Measurements from ENCODE around the gene EXOC3L4. TPM values are rescaled to one million over a fixed set of nuclear protein-coding genes. Genes with fewer than 3 reads are reported as not detected.
"Not testable (repeated sequence)": the region's sequence is repeated elsewhere in the genome, so short reads cannot be mapped to it uniquely, and the experiment has no call there.

EXOC3L4 gene
- polyA plus RNA-seq, 1 donor from 2014 or later: not detected

DNA sequence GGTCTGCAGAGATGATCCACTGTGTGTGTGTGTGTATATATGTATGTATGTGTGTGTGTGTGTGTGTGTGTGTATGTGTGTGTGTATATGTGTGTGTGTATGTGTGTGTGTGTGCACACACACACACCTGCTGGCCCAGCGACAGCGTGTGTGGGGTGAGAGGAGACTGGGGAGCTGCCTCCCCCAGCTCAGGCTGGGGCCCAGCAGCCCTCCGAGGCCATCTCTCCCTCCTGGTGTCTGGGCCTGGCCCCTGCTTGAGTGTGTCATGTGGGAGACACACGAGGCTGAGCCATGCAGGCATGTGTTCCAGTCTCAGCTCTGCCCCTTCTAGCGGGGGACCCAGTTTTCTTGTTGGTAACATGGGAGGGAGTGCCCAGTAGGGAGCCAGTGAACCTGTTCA lies 18.8 kb downstream of the EXOC3L4 start:
- H3K79me2 ChIP-seq (replicated peaks; ENCODE audit: insufficient read depth, low read length): no peaks in the 10 kb centered on the region
- H3K9me2 ChIP-seq (ENCODE audit: insufficient read depth, low read length): no peaks in the 10 kb centered on the region
- no peak overlapping the region for H2AFZ ChIP-seq (ENCODE audit: low read depth, low read length)
- TF ChIP-seq RAD21 (conservative IDR thresholded peaks at IDR 0.05): no peak
- TF ChIP-seq POLR2AphosphoS5 (IDR thresholded peaks at IDR 0.05): no peak
- TF ChIP-seq, protein P1, sequence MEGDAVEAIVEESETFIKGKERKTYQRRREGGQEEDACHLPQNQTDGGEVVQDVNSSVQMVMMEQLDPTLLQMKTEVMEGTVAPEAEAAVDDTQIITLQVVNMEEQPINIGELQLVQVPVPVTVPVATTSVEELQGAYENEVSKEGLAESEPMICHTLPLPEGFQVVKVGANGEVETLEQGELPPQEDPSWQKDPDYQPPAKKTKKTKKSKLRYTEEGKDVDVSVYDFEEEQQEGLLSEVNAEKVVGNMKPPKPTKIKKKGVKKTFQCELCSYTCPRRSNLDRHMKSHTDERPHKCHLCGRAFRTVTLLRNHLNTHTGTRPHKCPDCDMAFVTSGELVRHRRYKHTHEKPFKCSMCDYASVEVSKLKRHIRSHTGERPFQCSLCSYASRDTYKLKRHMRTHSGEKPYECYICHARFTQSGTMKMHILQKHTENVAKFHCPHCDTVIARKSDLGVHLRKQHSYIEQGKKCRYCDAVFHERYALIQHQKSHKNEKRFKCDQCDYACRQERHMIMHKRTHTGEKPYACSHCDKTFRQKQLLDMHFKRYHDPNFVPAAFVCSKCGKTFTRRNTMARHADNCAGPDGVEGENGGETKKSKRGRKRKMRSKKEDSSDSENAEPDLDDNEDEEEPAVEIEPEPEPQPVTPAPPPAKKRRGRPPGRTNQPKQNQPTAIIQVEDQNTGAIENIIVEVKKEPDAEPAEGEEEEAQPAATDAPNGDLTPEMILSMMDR (IDR thresholded peaks at IDR 0.05; ENCODE audit: poor library complexity, severe bottlenecking): no peak
- TF ChIP-seq EP300 (conservative IDR thresholded peaks at IDR 0.05; ENCODE audit: poor library complexity, severe bottlenecking): no peak
- TF ChIP-seq TAF1 (IDR thresholded peaks at IDR 0.05; ENCODE audit: low read depth): no peak
- no peak for TF ChIP-seq EZH2 (IDR thresholded peaks at IDR 0.05; ENCODE audit: borderline replicate concordance, insufficient read depth, low read length, poor library complexity, severe bottlenecking)
- no peak overlapping the region for H3K9ac ChIP-seq (ENCODE audit: low read length)
- no peak overlapping the region for H3K27ac ChIP-seq (ENCODE audit: low read length)
- H3K27me3 ChIP-seq (ENCODE audit: insufficient read depth, low read depth, low read length): no peaks in the 10 kb centered on the region
- no peak overlapping the region for H3K4me3 ChIP-seq (ENCODE audit: low read length)
- H3K9me3 ChIP-seq (ENCODE audit: low read length): no peaks in the 10 kb centered on the region
- H3K36me3 ChIP-seq (ENCODE audit: insufficient read depth, low read length): no peaks in the 10 kb centered on the region
- no peak overlapping the region for H3K4me2 ChIP-seq (ENCODE audit: low read length)
- H4K20me1 ChIP-seq (ENCODE audit: insufficient read depth): no peaks in the 10 kb centered on the region
- H3F3A ChIP-seq (ENCODE audit: insufficient read depth, low read length, poor library complexity, severe bottlenecking): no peaks in the 10 kb centered on the region

DNA sequence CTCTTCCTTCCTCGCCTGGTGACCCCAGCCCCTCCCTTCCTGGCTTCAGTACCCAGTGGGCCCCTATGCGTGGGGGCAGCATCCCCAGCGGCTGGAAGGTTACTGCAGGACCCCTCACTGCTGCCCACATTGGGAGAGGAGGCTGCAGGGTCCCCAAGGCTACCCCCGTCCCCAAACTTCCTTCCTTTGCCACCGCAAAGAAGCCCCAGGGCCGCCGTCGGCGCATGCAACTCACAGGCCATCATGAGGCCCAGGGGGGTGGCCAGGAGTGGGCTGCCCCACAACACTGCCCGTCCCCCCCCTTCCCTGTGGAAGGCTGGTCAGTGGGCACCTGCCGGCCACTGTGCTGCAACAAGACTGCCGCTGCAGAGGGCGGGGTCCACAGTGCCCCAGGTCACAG lies 19.2 kb downstream of the EXOC3L4 start:
- Histone ChIP-seq H3K79me2 (replicated peaks; ENCODE audit: insufficient read depth, low read length) (no peaks in the 10 kb centered on the region), H3K9me2 (ENCODE audit: insufficient read depth, low read length) (no peaks in the 10 kb centered on the region)
- TF ChIP-seq RAD21 (conservative IDR thresholded peaks at IDR 0.05): no peak
- no peak for TF ChIP-seq EP300 (conservative IDR thresholded peaks at IDR 0.05; ENCODE audit: poor library complexity, severe bottlenecking)
- TF ChIP-seq EZH2 (IDR thresholded peaks at IDR 0.05; ENCODE audit: borderline replicate concordance, insufficient read depth, low read length, poor library complexity, severe bottlenecking): no peak
- TF ChIP-seq, protein P2, sequence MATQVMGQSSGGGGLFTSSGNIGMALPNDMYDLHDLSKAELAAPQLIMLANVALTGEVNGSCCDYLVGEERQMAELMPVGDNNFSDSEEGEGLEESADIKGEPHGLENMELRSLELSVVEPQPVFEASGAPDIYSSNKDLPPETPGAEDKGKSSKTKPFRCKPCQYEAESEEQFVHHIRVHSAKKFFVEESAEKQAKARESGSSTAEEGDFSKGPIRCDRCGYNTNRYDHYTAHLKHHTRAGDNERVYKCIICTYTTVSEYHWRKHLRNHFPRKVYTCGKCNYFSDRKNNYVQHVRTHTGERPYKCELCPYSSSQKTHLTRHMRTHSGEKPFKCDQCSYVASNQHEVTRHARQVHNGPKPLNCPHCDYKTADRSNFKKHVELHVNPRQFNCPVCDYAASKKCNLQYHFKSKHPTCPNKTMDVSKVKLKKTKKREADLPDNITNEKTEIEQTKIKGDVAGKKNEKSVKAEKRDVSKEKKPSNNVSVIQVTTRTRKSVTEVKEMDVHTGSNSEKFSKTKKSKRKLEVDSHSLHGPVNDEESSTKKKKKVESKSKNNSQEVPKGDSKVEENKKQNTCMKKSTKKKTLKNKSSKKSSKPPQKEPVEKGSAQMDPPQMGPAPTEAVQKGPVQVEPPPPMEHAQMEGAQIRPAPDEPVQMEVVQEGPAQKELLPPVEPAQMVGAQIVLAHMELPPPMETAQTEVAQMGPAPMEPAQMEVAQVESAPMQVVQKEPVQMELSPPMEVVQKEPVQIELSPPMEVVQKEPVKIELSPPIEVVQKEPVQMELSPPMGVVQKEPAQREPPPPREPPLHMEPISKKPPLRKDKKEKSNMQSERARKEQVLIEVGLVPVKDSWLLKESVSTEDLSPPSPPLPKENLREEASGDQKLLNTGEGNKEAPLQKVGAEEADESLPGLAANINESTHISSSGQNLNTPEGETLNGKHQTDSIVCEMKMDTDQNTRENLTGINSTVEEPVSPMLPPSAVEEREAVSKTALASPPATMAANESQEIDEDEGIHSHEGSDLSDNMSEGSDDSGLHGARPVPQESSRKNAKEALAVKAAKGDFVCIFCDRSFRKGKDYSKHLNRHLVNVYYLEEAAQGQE (IDR thresholded peaks at IDR 0.05; ENCODE audit: borderline replicate concordance): no peak
- TF ChIP-seq SMC3 (conservative IDR thresholded peaks at IDR 0.05; ENCODE audit: poor library complexity): no peak
- no peak for TF ChIP-seq POLR2AphosphoS5 (IDR thresholded peaks at IDR 0.05)
- TF ChIP-seq TAF1 (IDR thresholded peaks at IDR 0.05; ENCODE audit: low read depth): no peak
- TF ChIP-seq, protein P1 (IDR thresholded peaks at IDR 0.05; ENCODE audit: poor library complexity, severe bottlenecking): no peak
- TF ChIP-seq MXI1 (conservative IDR thresholded peaks at IDR 0.05; ENCODE audit: poor library complexity, severe bottlenecking): no peak

DNA sequence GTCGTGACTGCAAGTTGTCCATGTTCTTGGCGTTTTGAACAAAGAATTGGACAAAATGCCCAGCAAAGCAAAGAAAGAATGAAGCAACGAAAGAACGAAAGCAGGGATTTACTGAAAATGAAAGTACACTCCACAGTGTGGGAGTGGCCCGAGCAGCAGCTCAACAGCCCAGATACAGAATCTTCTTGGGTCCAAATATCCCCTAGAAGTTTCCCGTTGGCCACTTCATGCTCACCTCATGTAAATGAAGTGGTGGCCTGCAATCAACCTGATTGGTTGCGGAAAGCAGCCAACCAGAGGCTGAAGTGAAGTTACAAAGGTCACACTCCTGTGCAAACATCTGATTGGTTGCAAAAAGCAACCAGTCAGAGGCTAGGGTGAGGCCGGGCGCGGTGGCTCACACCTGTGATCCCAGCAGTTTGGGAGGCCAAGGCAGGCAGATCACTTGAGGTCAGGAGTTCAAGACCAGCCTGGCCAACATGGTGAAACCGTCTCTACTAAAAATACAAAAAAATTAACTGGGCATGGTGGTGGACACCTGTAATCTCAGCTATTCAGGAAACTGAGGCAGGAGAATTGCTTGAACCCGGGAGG lies 20.7 kb downstream of the EXOC3L4 start:
- H3F3A ChIP-seq (ENCODE audit: insufficient read depth, low read length, poor library complexity, severe bottlenecking); H3K4me3 ChIP-seq (ENCODE audit: low read length); H3K9me2 ChIP-seq (ENCODE audit: insufficient read depth, low read length); H3K36me3 ChIP-seq (ENCODE audit: insufficient read depth, low read length); H2AFZ ChIP-seq (ENCODE audit: low read depth, low read length); H3K9ac ChIP-seq (ENCODE audit: low read length); H3K9me3 ChIP-seq (ENCODE audit: low read length); H3K27me3 ChIP-seq (ENCODE audit: insufficient read depth, low read depth, low read length); H3K4me2 ChIP-seq (ENCODE audit: low read length); H3K79me2 ChIP-seq (replicated peaks; ENCODE audit: insufficient read depth, low read length); H4K20me1 ChIP-seq (ENCODE audit: insufficient read depth); H3K27ac ChIP-seq (ENCODE audit: low read length): not testable (repeated sequence)

More for the DNA sequence above, 19.2 kb downstream of the EXOC3L4 start:
- Histone ChIP-seq H3F3A (ENCODE audit: insufficient read depth, low read length, poor library complexity, severe bottlenecking) (no peaks in the 10 kb centered on the region), H2AFZ (ENCODE audit: low read depth, low read length) (no peak overlapping the region), H3K4me2 (ENCODE audit: low read length) (no peak overlapping the region), H3K27me3 (ENCODE audit: insufficient read depth, low read depth, low read length) (no peaks in the 10 kb centered on the region), H3K9me3 (ENCODE audit: low read length) (no peaks in the 10 kb centered on the region), H3K4me3 (ENCODE audit: low read length) (no peak overlapping the region), H3K36me3 (ENCODE audit: insufficient read depth, low read length) (no peaks in the 10 kb centered on the region), H3K9ac (ENCODE audit: low read length) (no peak overlapping the region), H4K20me1 (ENCODE audit: insufficient read depth) (no peaks in the 10 kb centered on the region), H3K27ac (ENCODE audit: low read length) (no peak overlapping the region)

Data from neural cell (in vitro differentiated cells).